Fibroblast of pulmonary artery (primary cell): Measurements from ENCODE around the gene TMBIM6.
"Not testable (repeated sequence)": the region's sequence is repeated elsewhere in the genome, so short reads cannot be mapped to it uniquely, and the experiment has no call there.

Experiments
- DNase-seq: peaks from one replicate; pipeline ENCODE4 v3.0.0-alpha.2; 2010; ENCODE audit warnings: low read depth
- H3K4me3 ChIP-seq: replicated peaks from 2 replicates; pipeline ENCODE4 v1.5.1; 2011; ENCODE audit warnings: low read depth, mild to moderate bottlenecking, control low read depth, low read length, moderate library complexity
- TF ChIP-seq, protein P1 (sequence below): IDR thresholded peaks from 2 replicates; pipeline ENCODE4 v1.5.1; 2011; ENCODE audit warnings: mild to moderate bottlenecking, control low read depth, low read length, inconsistent platforms; ENCODE audit errors: missing control alignments

TMBIM6 gene

GRCh38 chr12:49777800-49778748 lies 36.7 kb downstream of the TMBIM6 start:
- no peak overlapping the region for H3K4me3 ChIP-seq
- DNase-seq: peak; percentile 46
- TF ChIP-seq, protein P1, sequence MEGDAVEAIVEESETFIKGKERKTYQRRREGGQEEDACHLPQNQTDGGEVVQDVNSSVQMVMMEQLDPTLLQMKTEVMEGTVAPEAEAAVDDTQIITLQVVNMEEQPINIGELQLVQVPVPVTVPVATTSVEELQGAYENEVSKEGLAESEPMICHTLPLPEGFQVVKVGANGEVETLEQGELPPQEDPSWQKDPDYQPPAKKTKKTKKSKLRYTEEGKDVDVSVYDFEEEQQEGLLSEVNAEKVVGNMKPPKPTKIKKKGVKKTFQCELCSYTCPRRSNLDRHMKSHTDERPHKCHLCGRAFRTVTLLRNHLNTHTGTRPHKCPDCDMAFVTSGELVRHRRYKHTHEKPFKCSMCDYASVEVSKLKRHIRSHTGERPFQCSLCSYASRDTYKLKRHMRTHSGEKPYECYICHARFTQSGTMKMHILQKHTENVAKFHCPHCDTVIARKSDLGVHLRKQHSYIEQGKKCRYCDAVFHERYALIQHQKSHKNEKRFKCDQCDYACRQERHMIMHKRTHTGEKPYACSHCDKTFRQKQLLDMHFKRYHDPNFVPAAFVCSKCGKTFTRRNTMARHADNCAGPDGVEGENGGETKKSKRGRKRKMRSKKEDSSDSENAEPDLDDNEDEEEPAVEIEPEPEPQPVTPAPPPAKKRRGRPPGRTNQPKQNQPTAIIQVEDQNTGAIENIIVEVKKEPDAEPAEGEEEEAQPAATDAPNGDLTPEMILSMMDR: peak; percentile 96

- H3K4me3 ChIP-seq: no peak overlapping the region
- TF ChIP-seq, protein P1: no peak
- DNase-seq: no peak
Measured at GRCh38 chr12:49779581-49779980, 38.2 kb downstream of the TMBIM6 start.

GRCh38 chr12:49780914-49781313 lies 39.6 kb downstream of the TMBIM6 start:
- H3K4me3 ChIP-seq, DNase-seq: not testable (repeated sequence)

DNA sequence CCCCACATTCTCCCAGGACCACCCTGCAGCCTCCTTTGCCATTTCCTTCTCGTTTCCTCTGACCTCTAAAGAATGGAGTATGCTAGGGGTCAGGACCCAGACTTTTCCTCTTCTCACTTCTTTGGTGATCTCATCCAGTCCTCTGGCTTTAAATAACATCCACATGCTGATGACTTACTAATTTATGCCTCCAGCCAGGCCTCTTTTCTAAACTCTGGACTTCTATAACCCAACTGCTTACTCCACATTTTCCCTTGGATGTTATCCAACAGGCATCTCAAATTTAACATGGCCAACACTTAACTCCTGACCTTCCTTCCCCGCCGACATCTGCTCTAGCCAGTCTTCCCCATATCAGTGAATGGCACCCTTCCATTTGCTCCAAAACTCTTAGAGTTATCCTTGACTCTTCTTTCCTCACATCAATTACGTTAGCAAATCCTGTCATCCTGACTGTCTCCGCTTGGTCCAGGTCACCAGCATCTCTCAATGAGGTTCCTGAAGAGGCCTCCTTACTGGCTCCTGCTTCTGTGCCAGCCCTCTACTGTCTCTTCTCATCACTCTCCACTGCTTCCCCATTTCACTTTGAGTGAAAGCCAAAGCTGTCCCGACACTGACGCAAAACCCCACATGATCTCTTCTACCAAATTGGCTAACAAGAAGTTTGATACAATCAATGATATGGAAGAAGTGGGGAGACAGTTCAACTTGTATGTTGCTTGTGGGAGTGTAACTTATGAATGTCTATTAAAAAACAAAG lies 42.7 kb downstream of the TMBIM6 start:
- DNase-seq: peak; percentile 50
- TF ChIP-seq, protein P1: no peak

GRCh38 chr12:49784756-49785409 lies 43.5 kb downstream of the TMBIM6 start:
- DNase-seq: peak; percentile 42
- TF ChIP-seq, protein P1: no peak
- H3K4me3 ChIP-seq: no peak overlapping the region

More for the DNA sequence above, 42.7 kb downstream of the TMBIM6 start:
- H3K4me3 ChIP-seq: no peak overlapping the region

GRCh38 chr12:49787672-49788071 lies 46.3 kb downstream of the TMBIM6 start:
- TF ChIP-seq, protein P1: no peak
- no peak for DNase-seq
- H3K4me3 ChIP-seq: no peak overlapping the region

GRCh38 chr12:49789992-49790391 lies 48.6 kb downstream of the TMBIM6 start:
- DNase-seq: no peak
- TF ChIP-seq, protein P1: no peak
- no peak overlapping the region for H3K4me3 ChIP-seq
